Measurements from ENCODE around the gene GFY. TPM values are rescaled to one million over a fixed set of nuclear protein-coding genes. Genes with fewer than 3 reads are reported as not detected.

The GFY gene
- total and polyA plus RNA-seq, 9 of the 15 experiments (the other 6 are each of a cell fraction or from before 2014, with no cell fraction given), result 0.06 to 0.40 (median 0.19) TPM; not detected in 3

DNA sequence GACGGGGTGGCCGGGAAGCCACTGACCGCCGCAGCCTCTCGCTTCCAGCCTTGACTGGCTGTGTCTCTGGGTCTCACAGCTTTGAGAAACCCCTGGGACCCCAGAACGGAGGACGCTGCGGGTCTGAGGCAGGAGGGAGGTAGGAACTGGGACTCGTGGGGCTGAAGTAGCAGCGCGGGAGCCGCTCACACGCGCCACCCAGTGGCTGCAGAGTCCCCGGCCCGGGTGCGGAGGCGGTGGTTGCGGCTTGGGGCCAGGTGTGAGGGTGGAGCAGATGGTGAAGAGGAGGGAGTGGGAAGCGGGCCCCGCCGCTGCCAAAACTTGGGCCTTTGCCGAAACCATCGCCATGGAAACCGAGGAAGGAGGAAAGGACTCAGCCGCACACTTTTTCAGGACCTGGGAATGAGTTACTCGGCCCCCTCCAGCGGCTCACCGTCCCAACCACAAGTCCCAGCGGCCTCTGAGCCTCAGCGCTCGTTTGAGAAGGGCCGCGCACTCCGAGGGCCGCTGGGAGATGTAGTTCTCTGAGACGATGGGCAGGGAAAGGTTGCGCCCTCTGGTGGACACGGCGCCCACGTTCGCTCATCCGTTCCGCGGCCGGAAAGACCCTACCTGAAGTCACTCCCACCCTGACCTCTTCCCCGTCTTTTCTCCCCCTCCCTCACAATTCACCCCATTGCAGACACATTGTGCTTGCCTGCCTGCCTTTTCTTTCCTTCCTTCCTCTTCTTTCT is 18.3 kb downstream of the GFY start (continued):
- TF ChIP-seq, protein P1, sequence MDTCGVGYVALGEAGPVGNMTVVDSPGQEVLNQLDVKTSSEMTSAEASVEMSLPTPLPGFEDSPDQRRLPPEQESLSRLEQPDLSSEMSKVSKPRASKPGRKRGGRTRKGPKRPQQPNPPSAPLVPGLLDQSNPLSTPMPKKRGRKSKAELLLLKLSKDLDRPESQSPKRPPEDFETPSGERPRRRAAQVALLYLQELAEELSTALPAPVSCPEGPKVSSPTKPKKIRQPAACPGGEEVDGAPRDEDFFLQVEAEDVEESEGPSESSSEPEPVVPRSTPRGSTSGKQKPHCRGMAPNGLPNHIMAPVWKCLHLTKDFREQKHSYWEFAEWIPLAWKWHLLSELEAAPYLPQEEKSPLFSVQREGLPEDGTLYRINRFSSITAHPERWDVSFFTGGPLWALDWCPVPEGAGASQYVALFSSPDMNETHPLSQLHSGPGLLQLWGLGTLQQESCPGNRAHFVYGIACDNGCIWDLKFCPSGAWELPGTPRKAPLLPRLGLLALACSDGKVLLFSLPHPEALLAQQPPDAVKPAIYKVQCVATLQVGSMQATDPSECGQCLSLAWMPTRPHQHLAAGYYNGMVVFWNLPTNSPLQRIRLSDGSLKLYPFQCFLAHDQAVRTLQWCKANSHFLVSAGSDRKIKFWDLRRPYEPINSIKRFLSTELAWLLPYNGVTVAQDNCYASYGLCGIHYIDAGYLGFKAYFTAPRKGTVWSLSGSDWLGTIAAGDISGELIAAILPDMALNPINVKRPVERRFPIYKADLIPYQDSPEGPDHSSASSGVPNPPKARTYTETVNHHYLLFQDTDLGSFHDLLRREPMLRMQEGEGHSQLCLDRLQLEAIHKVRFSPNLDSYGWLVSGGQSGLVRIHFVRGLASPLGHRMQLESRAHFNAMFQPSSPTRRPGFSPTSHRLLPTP (IDR thresholded peaks at IDR 0.05; ENCODE audit: borderline replicate concordance, extremely low read depth, insufficient read length), result no peak
- no peak for TF ChIP-seq NR2F6 (CRISPR knock-in tag; IDR thresholded peaks at IDR 0.05)
- no peak for TF ChIP-seq ZC3H4 (CRISPR knock-in tag; IDR thresholded peaks at IDR 0.05; ENCODE audit: borderline replicate concordance)
- TF ChIP-seq, protein P2, sequence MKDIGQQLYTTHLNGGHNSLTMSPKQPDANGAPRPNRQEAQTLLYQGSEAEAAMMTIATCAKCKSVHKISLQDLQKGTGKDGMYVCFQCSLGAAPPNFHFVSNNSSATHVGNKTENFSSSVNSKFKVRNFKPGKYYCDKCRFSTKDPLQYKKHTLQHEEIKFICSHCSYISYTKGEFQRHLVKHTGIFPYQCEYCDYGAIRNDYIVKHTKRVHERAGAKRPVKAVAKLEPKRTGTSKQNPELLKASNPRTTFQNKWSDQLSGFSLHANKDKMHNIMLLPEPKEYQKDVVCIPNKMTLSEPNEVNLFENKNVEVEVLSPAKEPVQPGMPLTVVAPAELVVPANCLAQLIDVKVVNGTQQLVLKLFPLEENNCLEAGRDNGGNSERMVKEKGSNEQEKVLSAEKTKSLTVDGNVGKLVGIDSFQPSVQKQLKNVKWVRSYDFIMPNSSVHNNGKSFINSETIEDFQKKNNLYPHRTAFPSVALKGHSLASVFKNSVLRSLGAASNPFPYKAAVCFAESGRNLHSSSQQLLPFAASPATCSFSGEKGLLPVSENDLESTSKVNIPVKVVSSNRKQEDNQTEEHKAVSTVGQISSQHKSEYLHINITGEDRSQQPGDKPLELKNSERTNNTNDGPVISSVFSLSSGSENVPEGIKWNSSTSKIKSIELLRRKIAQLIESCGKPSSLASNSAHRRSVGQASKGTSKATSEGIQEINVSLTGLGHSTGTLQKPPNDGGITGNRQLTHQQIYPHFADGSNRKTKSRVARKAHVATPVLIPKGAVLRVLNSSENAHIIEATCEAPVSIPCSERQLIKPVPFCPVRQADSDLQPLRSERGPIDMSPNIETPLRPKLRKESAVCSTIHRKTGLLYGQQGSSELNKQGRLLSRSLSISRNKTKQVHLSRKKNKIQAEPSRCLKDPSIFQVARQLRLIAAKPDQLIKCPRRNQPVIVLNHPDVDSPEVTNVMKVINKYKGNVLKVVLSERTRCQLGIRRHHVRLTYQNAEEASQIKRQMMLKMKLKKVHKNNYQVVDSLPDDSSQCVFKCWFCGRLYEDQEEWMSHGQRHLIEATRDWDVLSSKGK (CRISPR knock-in tag; IDR thresholded peaks at IDR 0.05), result no peak
- TF ChIP-seq TCF7L2 (IDR thresholded peaks at IDR 0.05; ENCODE audit: low read depth, low read length), result no peak
- TF ChIP-seq BHLHE40 (IDR thresholded peaks at IDR 0.05; ENCODE audit: low read length), result no peak
- TF ChIP-seq, protein P3, sequence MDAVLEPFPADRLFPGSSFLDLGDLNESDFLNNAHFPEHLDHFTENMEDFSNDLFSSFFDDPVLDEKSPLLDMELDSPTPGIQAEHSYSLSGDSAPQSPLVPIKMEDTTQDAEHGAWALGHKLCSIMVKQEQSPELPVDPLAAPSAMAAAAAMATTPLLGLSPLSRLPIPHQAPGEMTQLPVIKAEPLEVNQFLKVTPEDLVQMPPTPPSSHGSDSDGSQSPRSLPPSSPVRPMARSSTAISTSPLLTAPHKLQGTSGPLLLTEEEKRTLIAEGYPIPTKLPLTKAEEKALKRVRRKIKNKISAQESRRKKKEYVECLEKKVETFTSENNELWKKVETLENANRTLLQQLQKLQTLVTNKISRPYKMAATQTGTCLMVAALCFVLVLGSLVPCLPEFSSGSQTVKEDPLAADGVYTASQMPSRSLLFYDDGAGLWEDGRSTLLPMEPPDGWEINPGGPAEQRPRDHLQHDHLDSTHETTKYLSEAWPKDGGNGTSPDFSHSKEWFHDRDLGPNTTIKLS (IDR thresholded peaks at IDR 0.05; ENCODE audit: borderline replicate concordance, low read depth), result peak; percentile 93
- TF ChIP-seq, protein P4, sequence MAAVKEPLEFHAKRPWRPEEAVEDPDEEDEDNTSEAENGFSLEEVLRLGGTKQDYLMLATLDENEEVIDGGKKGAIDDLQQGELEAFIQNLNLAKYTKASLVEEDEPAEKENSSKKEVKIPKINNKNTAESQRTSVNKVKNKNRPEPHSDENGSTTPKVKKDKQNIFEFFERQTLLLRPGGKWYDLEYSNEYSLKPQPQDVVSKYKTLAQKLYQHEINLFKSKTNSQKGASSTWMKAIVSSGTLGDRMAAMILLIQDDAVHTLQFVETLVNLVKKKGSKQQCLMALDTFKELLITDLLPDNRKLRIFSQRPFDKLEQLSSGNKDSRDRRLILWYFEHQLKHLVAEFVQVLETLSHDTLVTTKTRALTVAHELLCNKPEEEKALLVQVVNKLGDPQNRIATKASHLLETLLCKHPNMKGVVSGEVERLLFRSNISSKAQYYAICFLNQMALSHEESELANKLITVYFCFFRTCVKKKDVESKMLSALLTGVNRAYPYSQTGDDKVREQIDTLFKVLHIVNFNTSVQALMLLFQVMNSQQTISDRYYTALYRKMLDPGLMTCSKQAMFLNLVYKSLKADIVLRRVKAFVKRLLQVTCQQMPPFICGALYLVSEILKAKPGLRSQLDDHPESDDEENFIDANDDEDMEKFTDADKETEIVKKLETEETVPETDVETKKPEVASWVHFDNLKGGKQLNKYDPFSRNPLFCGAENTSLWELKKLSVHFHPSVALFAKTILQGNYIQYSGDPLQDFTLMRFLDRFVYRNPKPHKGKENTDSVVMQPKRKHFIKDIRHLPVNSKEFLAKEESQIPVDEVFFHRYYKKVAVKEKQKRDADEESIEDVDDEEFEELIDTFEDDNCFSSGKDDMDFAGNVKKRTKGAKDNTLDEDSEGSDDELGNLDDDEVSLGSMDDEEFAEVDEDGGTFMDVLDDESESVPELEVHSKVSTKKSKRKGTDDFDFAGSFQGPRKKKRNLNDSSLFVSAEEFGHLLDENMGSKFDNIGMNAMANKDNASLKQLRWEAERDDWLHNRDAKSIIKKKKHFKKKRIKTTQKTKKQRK (IDR thresholded peaks at IDR 0.05; ENCODE audit: borderline replicate concordance, low read depth, low read length), result no peak
- TF ChIP-seq CAMTA2 (CRISPR knock-in tag; conservative IDR thresholded peaks at IDR 0.05), result no peak
- TF ChIP-seq, protein P5, sequence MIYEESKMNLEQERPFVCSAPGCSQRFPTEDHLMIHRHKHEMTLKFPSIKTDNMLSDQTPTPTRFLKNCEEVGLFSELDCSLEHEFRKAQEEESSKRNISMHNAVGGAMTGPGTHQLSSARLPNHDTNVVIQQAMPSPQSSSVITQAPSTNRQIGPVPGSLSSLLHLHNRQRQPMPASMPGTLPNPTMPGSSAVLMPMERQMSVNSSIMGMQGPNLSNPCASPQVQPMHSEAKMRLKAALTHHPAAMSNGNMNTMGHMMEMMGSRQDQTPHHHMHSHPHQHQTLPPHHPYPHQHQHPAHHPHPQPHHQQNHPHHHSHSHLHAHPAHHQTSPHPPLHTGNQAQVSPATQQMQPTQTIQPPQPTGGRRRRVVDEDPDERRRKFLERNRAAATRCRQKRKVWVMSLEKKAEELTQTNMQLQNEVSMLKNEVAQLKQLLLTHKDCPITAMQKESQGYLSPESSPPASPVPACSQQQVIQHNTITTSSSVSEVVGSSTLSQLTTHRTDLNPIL (CRISPR knock-in tag; IDR thresholded peaks at IDR 0.05), result no peak
- no peak for TF ChIP-seq KLF1 (tag; IDR thresholded peaks at IDR 0.05)
- TF ChIP-seq ZNF584 (CRISPR knock-in tag; IDR thresholded peaks at IDR 0.05; ENCODE audit: low read depth), result peak; percentile 68
- TF ChIP-seq SP2 (IDR thresholded peaks at IDR 0.05; ENCODE audit: extremely low read depth, low read depth, low read length, poor library complexity, severe bottlenecking), result no peak
